H9 (cell line): Measurements from ENCODE around the gene PAM. TPM values are rescaled to one million over a fixed set of nuclear protein-coding genes. Genes with fewer than 3 reads are reported as not detected.

Experiments
- DNase-seq: peaks from one replicate; pipeline ENCODE4 v3.0.0-alpha.2; 2017
- H2AFZ ChIP-seq: one replicate; pipeline ENCODE4 v1.6.1; 2013; ENCODE audit warnings: mild to moderate bottlenecking, low read length, control low read depth, moderate library complexity
- H2AK5ac ChIP-seq: 2 replicates; pipeline ENCODE4 v1.6.1; 2013; ENCODE audit warnings: low read length, control low read depth, mixed read lengths; ENCODE audit not compliant: insufficient read length
- H2BK120ac ChIP-seq: one replicate; pipeline ENCODE4 v1.6.1; 2013; ENCODE audit warnings: low read depth, mild to moderate bottlenecking, low read length, control low read depth, inconsistent platforms; ENCODE audit not compliant: poor library complexity, severe bottlenecking
- H2BK12ac ChIP-seq: 2 replicates; pipeline ENCODE4 v1.6.1; 2013; ENCODE audit warnings: low read length, control low read depth, mixed read lengths, low read depth; ENCODE audit not compliant: insufficient read length
- H2BK15ac ChIP-seq: 2 replicates; pipeline ENCODE4 v1.6.1; 2013; ENCODE audit warnings: low read depth, low read length, control low read depth
- H2BK20ac ChIP-seq: one replicate; pipeline ENCODE4 v1.6.1; 2013; ENCODE audit warnings: low read depth, mild to moderate bottlenecking, low read length, control low read depth, inconsistent platforms; ENCODE audit not compliant: poor library complexity, severe bottlenecking
- H2BK5ac ChIP-seq: 2 replicates; pipeline ENCODE4 v1.6.1; 2013; ENCODE audit warnings: low read length, control low read depth, mixed read lengths; ENCODE audit not compliant: insufficient read length
- H3K14ac ChIP-seq: 2 replicates; pipeline ENCODE4 v1.6.1; 2013; ENCODE audit warnings: low read length, control low read depth; ENCODE audit not compliant: insufficient read depth
- H3K18ac ChIP-seq: 2 replicates; pipeline ENCODE4 v1.6.1; 2013; ENCODE audit warnings: low read depth, mild to moderate bottlenecking, mixed read lengths, low read length, control low read depth; ENCODE audit not compliant: insufficient read length
- H3K23ac ChIP-seq: 2 replicates; pipeline ENCODE4 v1.6.1; 2013; ENCODE audit warnings: low read length, control low read depth, mixed read lengths, low read depth; ENCODE audit not compliant: insufficient read length
- H3K23me2 ChIP-seq: 2 replicates; pipeline ENCODE4 v1.6.1; 2013; ENCODE audit warnings: low read depth, mild to moderate bottlenecking, mixed read lengths, low read length, control low read depth; ENCODE audit not compliant: insufficient read length, poor library complexity, severe bottlenecking
- H3K27ac ChIP-seq: 2 replicates; pipeline ENCODE4 v1.5.1; 2013; ENCODE audit warnings: low read length, control low read depth, mixed read lengths, low read depth; ENCODE audit not compliant: insufficient read length
- H3K27me3 ChIP-seq: 2 replicates; pipeline ENCODE4 v1.6.1; 2013; ENCODE audit warnings: low read length, control low read depth, inconsistent platforms; ENCODE audit not compliant: insufficient read depth
- H3K4ac ChIP-seq: 2 replicates; pipeline ENCODE4 v1.6.1; 2013; ENCODE audit warnings: low read depth, mild to moderate bottlenecking, control low read depth, inconsistent platforms, low read length, moderate library complexity
- H3K4me1 ChIP-seq: 2 replicates; pipeline ENCODE4 v1.6.1; 2013; ENCODE audit warnings: low read length, control low read depth, inconsistent platforms; ENCODE audit not compliant: insufficient read depth
- H3K4me2 ChIP-seq: 2 replicates; pipeline ENCODE4 v1.6.1; 2013; ENCODE audit warnings: low read length, control low read depth, mixed read lengths; ENCODE audit not compliant: insufficient read length, insufficient read depth
- H3K56ac ChIP-seq: 2 replicates; pipeline ENCODE4 v1.6.1; 2013; ENCODE audit warnings: low read depth, mild to moderate bottlenecking, mixed read lengths, low read length, control low read depth; ENCODE audit not compliant: insufficient read length
- H3K79me1 ChIP-seq: 2 replicates; pipeline ENCODE4 v1.6.1; 2013; ENCODE audit warnings: low read depth, mild to moderate bottlenecking, moderate library complexity, low read length, control low read depth, inconsistent platforms; ENCODE audit not compliant: insufficient read depth, poor library complexity, severe bottlenecking
- H3K79me2 ChIP-seq: 2 replicates; pipeline ENCODE4 v1.6.1; 2013; ENCODE audit warnings: low read length, control low read depth, inconsistent platforms; ENCODE audit not compliant: insufficient read depth
- H3K9ac ChIP-seq: 2 replicates; pipeline ENCODE4 v1.6.1; 2013; ENCODE audit warnings: low read length, control low read depth, mixed read lengths; ENCODE audit not compliant: insufficient read length; ENCODE audit errors: extremely low read depth
- H3K9me3 ChIP-seq: one replicate; pipeline ENCODE4 v1.6.1; 2013; ENCODE audit warnings: low read depth, low read length, inconsistent platforms; ENCODE audit not compliant: control insufficient read depth
- H3T11ph ChIP-seq: one replicate; pipeline ENCODE4 v1.6.1; 2013; ENCODE audit warnings: mild to moderate bottlenecking, low read length, control low read depth, inconsistent platforms
- H4K20me1 ChIP-seq: one replicate; pipeline ENCODE4 v1.6.1; 2013; ENCODE audit not compliant: control insufficient read depth, insufficient read length, insufficient read depth
- H4K5ac ChIP-seq: 2 replicates; pipeline ENCODE4 v1.6.1; 2013; ENCODE audit warnings: low read depth, mild to moderate bottlenecking, mixed read lengths, low read length, control low read depth; ENCODE audit not compliant: insufficient read length
- H4K8ac ChIP-seq: replicated peaks from 2 replicates; pipeline ENCODE4 v1.6.1; 2013; ENCODE audit warnings: low read length, control low read depth, mixed read lengths, low read depth; ENCODE audit not compliant: insufficient read length
- H4K91ac ChIP-seq: 2 replicates; pipeline ENCODE4 v1.6.1; 2013; ENCODE audit warnings: low read depth, mild to moderate bottlenecking, moderate library complexity, mixed read lengths, low read length, control low read depth; ENCODE audit not compliant: insufficient read length
- H3K27ac Mint-ChIP-seq, 3 experiments: 2 replicates in 2 of 3; 3 replicates in 1 of 3; pipeline ENCODE4 v1.8.0; 2020 to 2021; ENCODE audit warnings: mixed read lengths in 3 of 3, mild to moderate bottlenecking in 1 of 3, moderate library complexity in 1 of 3
- H3K27me3 Mint-ChIP-seq: 2 replicates; pipeline ENCODE4 v1.8.0; 2021; ENCODE audit warnings: low read depth, mild to moderate bottlenecking, moderate library complexity, mixed read lengths
- H3K36me3 Mint-ChIP-seq, 3 experiments: 2 replicates in 2 of 3; 3 replicates in 1 of 3; pipeline ENCODE4 v1.8.0; 2020 to 2021; ENCODE audit warnings: low read depth in 3 of 3, mixed read lengths in 3 of 3; ENCODE audit not compliant: insufficient read depth in 1 of 3
- H3K4me1 Mint-ChIP-seq, 2 experiments: 2 replicates each; pipeline ENCODE4 v1.8.0; 2020; ENCODE audit warnings: mixed read lengths in 2 of 2
- H3K4me3 Mint-ChIP-seq, 2 experiments: 2 replicates in 1 of 2; 3 replicates in 1 of 2; pipeline ENCODE4 v1.8.0; 2020 to 2021; ENCODE audit warnings: mild to moderate bottlenecking in 2 of 2, mixed read lengths in 2 of 2, moderate library complexity in 1 of 2
- H3K9me3 Mint-ChIP-seq, 2 experiments: 2 replicates in 1 of 2; 3 replicates in 1 of 2; pipeline ENCODE4 v1.8.0; 2020; ENCODE audit warnings: mild to moderate bottlenecking in 2 of 2, mixed read lengths in 2 of 2, moderate library complexity in 1 of 2
- WGBS: extraction: QIAGEN DNeasy Blood & Tissue Kit; methylation state at CpG from one replicate; pipeline ENCODE4 v1.1.7; 2013; ENCODE audit warnings: missing lambda C conversion rate, low lambda C conversion rate, mixed read lengths; ENCODE audit not compliant: insufficient read length; ENCODE audit errors: extremely low coverage; 5-methylcytosine and 5-hydroxymethylcytosine counted together
- total RNA-seq: library from RNA; stranded (reverse); gene quantifications from 2 replicates; pipeline ENCODE4 v1.2.1, GENCODE V29; 2021
- TF ChIP-seq, protein P1 (sequence below): fragments of 200-600 bp; sonication (generic); conservative IDR thresholded peaks from 3 replicates; pipeline ENCODE4 v1.8.0; 2021; ENCODE audit warnings: antibody characterized with exemption, mild to moderate bottlenecking

The PAM gene
- total RNA-seq, 1 experiment from 2014 or later = 31.5 TPM

DNA sequence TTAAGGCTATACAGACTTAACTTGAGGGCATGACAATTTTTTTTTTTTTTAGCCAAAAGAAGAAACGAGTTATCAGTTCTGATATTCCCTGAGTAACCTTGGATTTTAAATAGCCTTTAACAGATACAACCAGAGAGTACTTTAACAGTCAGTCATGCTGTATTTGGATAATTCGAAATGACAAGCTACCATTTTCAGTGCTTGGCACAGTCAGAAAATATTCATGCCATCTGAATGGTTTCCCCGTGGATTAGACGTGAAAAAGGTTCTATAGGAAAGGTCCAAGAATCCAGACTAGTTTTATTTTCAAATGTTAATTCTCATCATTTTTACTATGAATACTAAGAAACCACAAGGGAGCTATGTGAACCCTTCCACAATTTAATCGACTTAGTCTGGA, 165.7 kb downstream of the PAM start:
- Histone ChIP-seq H3K27ac (no peak overlapping the region), H2BK20ac (no peak overlapping the region), H3K56ac (no peak overlapping the region), H4K8ac (no peak overlapping the region), H3K23ac (no peak overlapping the region), H2BK12ac (no peak overlapping the region), H3K18ac (no peak overlapping the region), H3K4ac (no peak overlapping the region), H3K9ac (no peak overlapping the region), H2BK120ac (no peak overlapping the region), H2AK5ac (no peak overlapping the region), H3K9me3 (no peaks in the 10 kb centered on the region), H2AFZ (no peak overlapping the region), H2BK15ac (no peak overlapping the region), H3K27me3 (no peaks in the 10 kb centered on the region), H3K79me2 (no peaks in the 10 kb centered on the region), H4K20me1 (no peaks in the 10 kb centered on the region), H4K5ac (no peak overlapping the region), H3T11ph (no peak overlapping the region), H3K4me2 (no peak overlapping the region), H4K91ac (no peak overlapping the region), H3K14ac (no peak overlapping the region), H3K23me2 (no peaks in the 10 kb centered on the region), H3K4me1 (no peaks in the 10 kb centered on the region), H3K79me1 (no peaks in the 10 kb centered on the region), H2BK5ac (no peak overlapping the region)
- DNase-seq = no peak
- no peaks in the 10 kb centered on the region for H3K27me3 Mint-ChIP-seq
- H3K27ac Mint-ChIP-seq = peak overlapping the region in 1 of 3 experiments; percentile 44; a peak in 1 of 7 replicates
- TF ChIP-seq, protein P1, sequence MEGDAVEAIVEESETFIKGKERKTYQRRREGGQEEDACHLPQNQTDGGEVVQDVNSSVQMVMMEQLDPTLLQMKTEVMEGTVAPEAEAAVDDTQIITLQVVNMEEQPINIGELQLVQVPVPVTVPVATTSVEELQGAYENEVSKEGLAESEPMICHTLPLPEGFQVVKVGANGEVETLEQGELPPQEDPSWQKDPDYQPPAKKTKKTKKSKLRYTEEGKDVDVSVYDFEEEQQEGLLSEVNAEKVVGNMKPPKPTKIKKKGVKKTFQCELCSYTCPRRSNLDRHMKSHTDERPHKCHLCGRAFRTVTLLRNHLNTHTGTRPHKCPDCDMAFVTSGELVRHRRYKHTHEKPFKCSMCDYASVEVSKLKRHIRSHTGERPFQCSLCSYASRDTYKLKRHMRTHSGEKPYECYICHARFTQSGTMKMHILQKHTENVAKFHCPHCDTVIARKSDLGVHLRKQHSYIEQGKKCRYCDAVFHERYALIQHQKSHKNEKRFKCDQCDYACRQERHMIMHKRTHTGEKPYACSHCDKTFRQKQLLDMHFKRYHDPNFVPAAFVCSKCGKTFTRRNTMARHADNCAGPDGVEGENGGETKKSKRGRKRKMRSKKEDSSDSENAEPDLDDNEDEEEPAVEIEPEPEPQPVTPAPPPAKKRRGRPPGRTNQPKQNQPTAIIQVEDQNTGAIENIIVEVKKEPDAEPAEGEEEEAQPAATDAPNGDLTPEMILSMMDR = no peak
- peaks cover 8 to 16% of the 10 kb centered on the region in 2 experiments; a peak in 3 of 4 replicates for H3K4me1 Mint-ChIP-seq
- H3K9me3 Mint-ChIP-seq = no peaks in the 10 kb centered on the region
- no CpG with 5 or more reads among the region's 5 CpGs for whole genome bisulfite sequencing
- no peak overlapping the region for H3K4me3 Mint-ChIP-seq
- no peaks in the 10 kb centered on the region for H3K36me3 Mint-ChIP-seq
